Coronary artery (tissue), 2 donors: ENCODE data around the gene LYVE1.

Experiments used
- DNase-seq: peaks from one replicate; pipeline ENCODE4 v3.0.0-alpha.2; 2017; ENCODE audit warnings: low spot score
- H3K27ac ChIP-seq, 2 donors: fragments of 200-600 bp; sonication (generic); one replicate each; pipeline ENCODE4 v1.5.1; 2016 to 2019
- H3K4me3 ChIP-seq: fragments of 200-600 bp; sonication (generic); 2 replicates; pipeline ENCODE4 v1.5.1; 2016; ENCODE audit warnings: mild to moderate bottlenecking, moderate library complexity
- TF ChIP-seq, protein P1 (sequence below): fragments of 200-600 bp; sonication (generic); IDR thresholded peaks from one replicate; pipeline ENCODE4 v1.5.1; 2019; ENCODE audit warnings: antibody characterized with exemption

The LYVE1 gene

DNA sequence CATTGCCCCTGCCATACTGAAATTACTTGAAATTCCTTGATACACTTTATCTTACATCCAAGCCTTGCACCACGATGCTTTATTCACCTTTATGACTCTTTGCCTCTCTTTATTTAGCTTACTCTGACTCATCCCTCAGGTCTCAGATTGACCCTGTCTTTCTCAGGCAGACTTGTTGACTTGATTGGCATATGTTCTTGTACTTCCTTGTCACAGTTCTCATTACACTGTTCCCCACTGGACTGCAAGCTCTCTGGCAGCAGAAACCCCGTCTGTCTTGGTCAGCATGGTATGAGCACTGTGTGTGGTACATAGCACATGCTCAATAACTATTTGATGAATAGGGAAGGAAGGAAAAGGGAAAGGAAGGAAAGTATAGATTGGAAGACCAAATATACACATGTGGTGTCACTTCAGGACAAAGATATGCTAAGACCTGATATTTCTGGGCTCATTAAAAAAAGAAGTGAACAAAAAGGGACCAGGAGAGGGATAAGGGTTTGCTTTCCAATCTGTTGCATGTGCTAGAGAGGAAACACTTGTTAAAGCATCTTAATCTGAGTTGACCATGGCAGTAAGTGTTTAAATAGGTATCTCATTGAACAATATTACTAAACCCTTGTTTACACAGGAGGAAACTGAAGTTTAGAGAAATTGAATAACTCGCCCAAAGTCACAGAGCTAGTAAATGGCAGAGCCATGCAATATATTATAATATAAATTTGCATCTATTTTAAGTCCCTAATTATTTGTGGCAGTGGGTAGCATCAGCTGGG lies 7.2 kb downstream of the LYVE1 start:
- TF ChIP-seq, protein P1, sequence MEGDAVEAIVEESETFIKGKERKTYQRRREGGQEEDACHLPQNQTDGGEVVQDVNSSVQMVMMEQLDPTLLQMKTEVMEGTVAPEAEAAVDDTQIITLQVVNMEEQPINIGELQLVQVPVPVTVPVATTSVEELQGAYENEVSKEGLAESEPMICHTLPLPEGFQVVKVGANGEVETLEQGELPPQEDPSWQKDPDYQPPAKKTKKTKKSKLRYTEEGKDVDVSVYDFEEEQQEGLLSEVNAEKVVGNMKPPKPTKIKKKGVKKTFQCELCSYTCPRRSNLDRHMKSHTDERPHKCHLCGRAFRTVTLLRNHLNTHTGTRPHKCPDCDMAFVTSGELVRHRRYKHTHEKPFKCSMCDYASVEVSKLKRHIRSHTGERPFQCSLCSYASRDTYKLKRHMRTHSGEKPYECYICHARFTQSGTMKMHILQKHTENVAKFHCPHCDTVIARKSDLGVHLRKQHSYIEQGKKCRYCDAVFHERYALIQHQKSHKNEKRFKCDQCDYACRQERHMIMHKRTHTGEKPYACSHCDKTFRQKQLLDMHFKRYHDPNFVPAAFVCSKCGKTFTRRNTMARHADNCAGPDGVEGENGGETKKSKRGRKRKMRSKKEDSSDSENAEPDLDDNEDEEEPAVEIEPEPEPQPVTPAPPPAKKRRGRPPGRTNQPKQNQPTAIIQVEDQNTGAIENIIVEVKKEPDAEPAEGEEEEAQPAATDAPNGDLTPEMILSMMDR = no peak
- DNase-seq = no peak
- Histone ChIP-seq H3K4me3 (no peak overlapping the region), H3K27ac (no peak overlapping the region)

GRCh38 chr11:10558288-10558687 lies 10.2 kb downstream of the LYVE1 start:
- Histone ChIP-seq H3K27ac (no peak overlapping the region), H3K4me3 (no peak overlapping the region)
- no peak for DNase-seq
- TF ChIP-seq, protein P1 = no peak

DNA sequence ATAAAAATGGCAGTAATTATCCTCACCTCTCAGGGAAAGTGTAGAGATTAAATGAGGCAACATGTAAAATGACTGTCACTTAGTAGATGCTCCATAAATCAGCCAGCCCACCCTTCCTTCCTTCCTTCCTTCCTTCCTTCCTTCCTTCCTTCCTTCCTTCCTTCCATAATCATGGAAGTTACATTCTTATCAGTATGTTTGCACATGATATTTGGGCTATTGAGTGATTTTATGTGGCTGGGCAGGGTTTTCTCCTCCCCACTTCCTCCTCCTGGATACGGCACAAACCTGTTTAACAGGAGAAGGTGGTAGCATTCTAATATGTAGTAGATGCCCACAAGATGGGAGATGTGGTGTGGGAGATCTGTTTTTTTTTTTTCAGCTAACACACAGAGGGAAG lies 11.9 kb downstream of the LYVE1 start:
- TF ChIP-seq, protein P1 = no peak
- Histone ChIP-seq H3K4me3 (no peak overlapping the region), H3K27ac (no peak overlapping the region)
- DNase-seq = no peak

- no peak for DNase-seq
- Histone ChIP-seq H3K27ac (no peak overlapping the region), H3K4me3 (no peak overlapping the region)
- TF ChIP-seq, protein P1 = no peak
Measured at GRCh38 chr11:10551845-10552352, 16.6 kb downstream of the LYVE1 start.

DNA sequence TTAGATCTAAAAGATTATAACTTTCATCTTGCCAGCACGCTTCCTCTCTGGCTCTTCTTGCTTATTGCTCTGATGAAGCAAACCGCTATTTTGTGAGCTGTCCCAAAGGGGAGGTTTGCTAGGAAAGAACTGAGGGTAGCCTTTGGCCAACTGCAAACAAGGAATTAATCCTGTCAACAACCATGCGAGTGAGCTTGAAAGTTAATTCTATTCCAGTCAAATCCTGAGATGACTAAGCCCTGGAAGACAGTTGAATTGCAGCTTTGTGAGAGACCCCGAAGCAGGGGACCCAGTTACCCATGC lies 17.2 kb downstream of the LYVE1 start:
- TF ChIP-seq, protein P1 = no peak
- Histone ChIP-seq H3K27ac (no peak overlapping the region), H3K4me3 (no peak overlapping the region)

GRCh38 chr11:10550503-10551289 lies 17.8 kb downstream of the LYVE1 start:
- TF ChIP-seq, protein P1 = no peak
- Histone ChIP-seq H3K4me3 (no peak overlapping the region), H3K27ac (no peak overlapping the region)
- no peak for DNase-seq

More for the DNA sequence above, 17.2 kb downstream of the LYVE1 start:
- no peak for DNase-seq
